Activated T-cell treated with anti-CD3 and anti-CD28 coated beads for 24 hours (primary cell): ENCODE measurements around the gene ARHGEF28.

Experiments
- DNase-seq: peaks from one replicate; pipeline ENCODE4 v3.0.0-alpha.2; 2020; ENCODE audit warnings: low read depth

ARHGEF28 gene

GRCh38 chr5:73901043-73901442 lies 275.0 kb downstream of the ARHGEF28 start:
- no peak for DNase-seq

GRCh38 chr5:73901455-73901854 lies 275.5 kb downstream of the ARHGEF28 start:
- no peak for DNase-seq

GRCh38 chr5:73902327-73903051 lies 276.5 kb downstream of the ARHGEF28 start:
- DNase-seq, result no peak

GRCh38 chr5:73903169-73903568 lies 277.2 kb downstream of the ARHGEF28 start:
- no peak for DNase-seq

- no peak for DNase-seq
Observed at GRCh38 chr5:73906277-73906676, 280.3 kb downstream of the ARHGEF28 start.

- DNase-seq, result no peak
Observed at GRCh38 chr5:73907164-73907563, 281.2 kb downstream of the ARHGEF28 start.

- no peak for DNase-seq
Observed at GRCh38 chr5:73908395-73908794, 282.4 kb downstream of the ARHGEF28 start.

GRCh38 chr5:73908846-73909245 lies 282.9 kb downstream of the ARHGEF28 start:
- no peak for DNase-seq

- DNase-seq, result no peak
Observed at GRCh38 chr5:73909474-73909873, 283.5 kb downstream of the ARHGEF28 start.

- no peak for DNase-seq
Observed at GRCh38 chr5:73911761-73912393, 285.9 kb downstream of the ARHGEF28 start.

- DNase-seq, result no peak
Observed at GRCh38 chr5:73912821-73913271, 286.9 kb downstream of the ARHGEF28 start.

- DNase-seq, result no peak
Observed at GRCh38 chr5:73913971-73914370, 288.0 kb downstream of the ARHGEF28 start.

- no peak for DNase-seq
Observed at GRCh38 chr5:73915345-73915744, 289.3 kb downstream of the ARHGEF28 start.

GRCh38 chr5:73917433-73917832 lies 291.4 kb downstream of the ARHGEF28 start:
- no peak for DNase-seq

GRCh38 chr5:73917891-73918290 lies 291.9 kb downstream of the ARHGEF28 start:
- no peak for DNase-seq

GRCh38 chr5:73918791-73919221 lies 292.8 kb downstream of the ARHGEF28 start:
- no peak for DNase-seq

GRCh38 chr5:73921741-73922140 lies 295.7 kb downstream of the ARHGEF28 start:
- no peak for DNase-seq

GRCh38 chr5:73922224-73922623 lies 296.2 kb downstream of the ARHGEF28 start:
- DNase-seq, result no peak

- DNase-seq, result no peak
Observed at GRCh38 chr5:73922875-73923557, 297.0 kb downstream of the ARHGEF28 start.

GRCh38 chr5:73928476-73929070 lies 302.6 kb downstream of the ARHGEF28 start:
- DNase-seq, result no peak

GRCh38 chr5:73935719-73936118 lies 309.7 kb downstream of the ARHGEF28 start:
- no peak for DNase-seq

GRCh38 chr5:73938280-73938937 lies 312.4 kb downstream of the ARHGEF28 start:
- no peak for DNase-seq
